Stomach smooth muscle (tissue), 2 donors: ENCODE measurements around the gene SOHLH1.

ENCODE experiments used
- H3K27ac ChIP-seq: one replicate; pipeline ENCODE4 v1.7.0; 2013; ENCODE audit warnings: mild to moderate bottlenecking, low read length, inconsistent platforms
- H3K27me3 ChIP-seq, 2 donors: one replicate each; pipeline ENCODE4 v1.7.0; 2013; ENCODE audit warnings: low read length in 2 of 2; ENCODE audit not compliant: insufficient read depth in 2 of 2, control insufficient read depth in 1 of 2
- H3K36me3 ChIP-seq, 2 donors: one replicate each; pipeline ENCODE4 v1.7.0; 2013; ENCODE audit warnings: low read length in 2 of 2; ENCODE audit not compliant: control insufficient read depth in 2 of 2, insufficient read depth in 2 of 2
- H3K4me1 ChIP-seq: one replicate; pipeline ENCODE4 v1.7.0; 2013; ENCODE audit warnings: low read length; ENCODE audit not compliant: control insufficient read depth, insufficient read depth
- H3K4me3 ChIP-seq, 2 donors: one replicate each; pipeline ENCODE4 v1.7.0; 2013; ENCODE audit warnings: low read length in 2 of 2
- H3K9ac ChIP-seq, 2 donors: one replicate each; pipeline ENCODE4 v1.7.0; 2013; ENCODE audit warnings: low read length in 2 of 2, mild to moderate bottlenecking in 1 of 2
- H3K9me3 ChIP-seq, 2 donors: one replicate each; pipeline ENCODE4 v1.7.0; 2013; ENCODE audit warnings: low read length in 2 of 2; ENCODE audit not compliant: control insufficient read depth in 2 of 2
- donor health status: healthy.
- donor health status: Pancreatic carcinoma.

The SOHLH1 gene

DNA sequence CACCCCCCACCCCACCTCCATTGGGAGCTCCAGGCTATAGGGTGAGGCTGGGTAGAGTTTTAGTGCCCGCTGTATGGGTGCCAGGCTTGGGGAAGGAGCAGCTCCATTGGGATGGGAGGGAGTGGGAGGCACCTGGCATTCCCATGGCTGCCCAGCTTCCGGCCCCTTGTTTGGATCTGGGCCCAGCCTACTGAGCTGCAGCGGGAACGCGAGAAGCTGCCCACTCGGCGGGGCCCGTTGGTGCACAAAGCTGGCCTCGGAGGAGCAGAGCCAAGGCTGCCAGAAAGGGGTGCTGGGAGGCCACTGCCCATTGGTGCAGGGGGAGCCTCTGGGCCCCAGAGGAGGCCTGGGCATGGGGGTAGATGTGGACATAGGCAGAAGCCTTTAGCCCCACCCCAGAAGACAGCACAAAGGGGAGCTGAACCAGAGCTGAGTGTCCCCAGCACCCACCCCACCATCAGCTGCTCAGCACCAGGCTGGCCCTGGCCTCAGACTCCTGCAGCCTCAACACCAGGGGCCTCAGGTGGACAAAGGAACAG is 31.7 kb downstream of the SOHLH1 start:
- H3K9ac ChIP-seq, result no peak overlapping the region
- H3K4me1 ChIP-seq, result no peaks in the 10 kb centered on the region
- no peak overlapping the region for H3K27ac ChIP-seq
- H3K27me3 ChIP-seq, result peaks cover 0 to 3% of the 10 kb centered on the region in 2 donors
- H3K4me3 ChIP-seq, result no peak overlapping the region
- H3K9me3 ChIP-seq, result no peaks in the 10 kb centered on the region
- no peaks in the 10 kb centered on the region for H3K36me3 ChIP-seq

DNA sequence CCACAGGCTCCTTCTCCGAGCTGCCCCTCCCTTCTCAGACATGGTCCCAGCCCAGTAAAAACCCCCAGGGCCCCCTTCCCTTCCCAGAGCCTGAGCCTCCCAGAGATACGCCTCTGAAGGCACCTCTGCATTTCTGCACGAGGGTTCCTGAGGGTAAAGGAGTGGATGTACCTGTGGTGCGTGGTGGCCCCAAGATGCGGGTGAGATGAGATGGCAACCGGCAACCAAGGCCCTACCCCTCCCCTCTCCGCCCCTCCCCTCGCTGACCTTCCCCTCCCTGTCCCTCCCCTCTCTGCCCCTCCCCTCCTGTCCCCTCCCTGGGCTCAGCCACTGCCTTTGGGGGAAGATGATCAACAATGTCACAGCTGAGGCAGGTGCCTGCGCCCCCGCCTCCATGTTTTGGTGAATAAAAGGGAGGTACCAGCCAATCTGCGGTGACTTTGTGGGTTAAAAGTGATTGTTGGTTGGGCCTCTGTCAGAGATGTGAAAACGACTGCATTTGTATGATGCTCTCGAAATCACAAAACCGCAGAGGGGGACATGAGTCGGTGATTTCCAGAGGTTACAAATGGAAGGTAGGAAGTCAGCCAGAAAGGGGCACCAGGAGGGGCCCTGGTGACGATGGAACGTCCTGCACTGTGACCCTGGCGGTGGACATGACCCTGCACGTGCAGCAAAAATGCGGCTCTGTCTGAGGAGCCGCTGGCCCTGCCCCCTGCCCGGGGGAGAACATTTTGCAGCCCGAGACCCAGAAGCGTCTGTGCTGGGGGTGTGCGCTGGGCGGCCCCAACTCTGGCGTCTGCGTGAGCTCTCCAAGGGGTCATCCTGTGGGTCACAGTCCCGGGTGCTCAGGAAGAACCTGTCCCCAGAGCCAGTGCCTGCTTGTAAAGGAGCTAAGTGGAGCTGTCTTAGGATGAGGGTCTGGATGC is 32.5 kb downstream of the SOHLH1 start:
- Histone ChIP-seq H3K4me1 (no peaks in the 10 kb centered on the region), H3K9me3 (no peaks in the 10 kb centered on the region), H3K9ac (no peak overlapping the region), H3K4me3 (no peak overlapping the region), H3K27me3 (peaks cover 0 to 3% of the 10 kb centered on the region in 2 donors), H3K27ac (no peak overlapping the region), H3K36me3 (no peaks in the 10 kb centered on the region)

DNA sequence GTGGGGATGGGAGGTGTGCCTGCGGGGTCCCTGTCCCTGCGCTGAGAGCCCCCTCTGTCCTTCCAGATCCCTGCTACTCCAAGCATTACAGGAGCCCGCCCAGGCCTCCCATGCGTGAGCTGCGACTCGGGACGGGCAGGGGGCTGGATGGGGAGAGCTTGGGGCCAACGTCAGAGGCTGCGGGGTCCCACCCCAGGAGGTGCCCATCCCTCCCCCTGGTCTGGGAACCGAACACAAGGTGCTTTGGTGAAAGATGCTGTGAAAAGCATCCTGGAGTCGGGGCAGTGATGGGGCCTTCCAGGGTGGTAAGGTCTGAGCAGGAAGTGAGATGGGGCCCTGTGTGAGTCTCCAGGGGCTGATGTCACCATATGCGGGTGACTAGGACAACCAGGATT is 33.5 kb downstream of the SOHLH1 start:
- no peak overlapping the region for H3K4me3 ChIP-seq
- no peaks in the 10 kb centered on the region for H3K9me3 ChIP-seq
- no peak overlapping the region for H3K9ac ChIP-seq
- H3K27ac ChIP-seq, result no peak overlapping the region
- H3K36me3 ChIP-seq, result no peaks in the 10 kb centered on the region
- peaks cover 0 to 3% of the 10 kb centered on the region in 2 donors for H3K27me3 ChIP-seq
- no peaks in the 10 kb centered on the region for H3K4me1 ChIP-seq

DNA sequence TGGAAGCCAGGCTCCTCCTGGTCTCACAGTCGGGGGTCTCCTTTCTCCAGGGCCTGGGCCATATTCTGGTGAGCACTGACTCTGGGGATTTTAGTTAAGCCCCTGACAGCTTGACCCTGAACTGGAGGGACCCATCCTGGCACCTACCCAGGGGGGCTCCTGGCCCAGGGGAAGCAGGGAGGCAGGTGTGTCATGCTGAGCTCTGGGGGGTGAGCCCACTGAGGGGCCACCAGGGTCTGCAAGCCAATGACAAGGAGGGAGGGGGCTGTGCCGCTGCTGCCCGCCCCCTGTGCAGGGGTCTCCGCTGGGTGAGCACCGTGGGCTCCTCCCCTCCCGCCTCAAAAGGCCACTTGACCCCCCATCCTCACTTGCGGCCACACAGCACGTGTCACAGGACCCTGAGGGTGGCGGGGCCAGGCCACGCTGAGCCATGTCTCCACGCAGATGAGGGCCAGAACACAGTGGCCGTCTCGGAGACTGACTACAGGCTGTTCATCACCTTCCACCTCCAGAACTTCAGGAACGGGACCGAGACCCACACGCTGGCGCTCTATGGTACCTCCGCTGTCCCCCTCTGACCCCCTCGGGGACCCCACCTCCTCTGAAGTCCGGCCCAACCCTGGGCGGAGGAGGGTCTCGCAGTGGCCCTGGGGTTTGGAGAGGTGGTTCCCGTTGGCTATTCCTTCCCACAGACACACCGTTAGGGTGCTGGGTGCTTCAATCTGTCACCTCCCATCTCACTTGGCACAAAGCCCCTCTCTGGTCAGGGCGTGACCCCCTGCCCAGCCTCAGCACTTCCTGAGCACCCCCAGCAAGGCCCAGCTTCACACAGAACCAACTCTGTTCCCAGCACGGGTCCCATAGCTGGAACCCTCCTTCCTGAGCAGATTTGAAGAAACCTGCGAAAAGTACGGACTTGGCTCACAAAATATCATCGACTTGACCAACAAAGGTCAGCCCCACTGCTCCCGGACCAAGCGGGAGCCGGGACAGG is 34.2 kb downstream of the SOHLH1 start:
- Histone ChIP-seq H3K36me3 (no peaks in the 10 kb centered on the region), H3K27me3 (peaks cover 0 to 3% of the 10 kb centered on the region in 2 donors), H3K4me1 (no peaks in the 10 kb centered on the region), H3K9ac (no peak overlapping the region), H3K27ac (no peak overlapping the region), H3K9me3 (no peaks in the 10 kb centered on the region), H3K4me3 (no peak overlapping the region)

DNA sequence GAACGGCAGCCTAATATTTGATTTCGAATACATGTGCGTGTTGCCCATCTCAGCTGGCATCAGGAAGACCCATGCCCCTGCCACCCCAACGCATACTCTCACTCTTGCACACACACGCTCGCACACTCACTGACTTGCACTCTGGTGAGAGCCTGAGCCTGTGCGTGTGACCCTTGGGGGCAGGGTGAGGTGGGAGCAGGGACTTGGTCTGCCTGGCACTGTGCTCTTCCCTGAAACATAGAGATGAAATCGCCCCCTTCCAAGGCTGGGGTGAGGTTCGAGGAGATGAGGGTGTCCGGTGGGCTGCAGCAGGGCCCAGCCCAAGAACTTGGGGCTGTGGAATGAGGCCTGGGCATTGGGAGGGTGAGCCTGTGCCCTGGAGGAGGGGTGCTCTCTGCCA is 35.0 kb downstream of the SOHLH1 start:
- Histone ChIP-seq H3K27ac (no peak overlapping the region), H3K9ac (no peak overlapping the region), H3K4me3 (no peak overlapping the region), H3K9me3 (no peaks in the 10 kb centered on the region), H3K27me3 (peaks cover 0 to 3% of the 10 kb centered on the region in 2 donors), H3K4me1 (no peaks in the 10 kb centered on the region), H3K36me3 (no peaks in the 10 kb centered on the region)

DNA sequence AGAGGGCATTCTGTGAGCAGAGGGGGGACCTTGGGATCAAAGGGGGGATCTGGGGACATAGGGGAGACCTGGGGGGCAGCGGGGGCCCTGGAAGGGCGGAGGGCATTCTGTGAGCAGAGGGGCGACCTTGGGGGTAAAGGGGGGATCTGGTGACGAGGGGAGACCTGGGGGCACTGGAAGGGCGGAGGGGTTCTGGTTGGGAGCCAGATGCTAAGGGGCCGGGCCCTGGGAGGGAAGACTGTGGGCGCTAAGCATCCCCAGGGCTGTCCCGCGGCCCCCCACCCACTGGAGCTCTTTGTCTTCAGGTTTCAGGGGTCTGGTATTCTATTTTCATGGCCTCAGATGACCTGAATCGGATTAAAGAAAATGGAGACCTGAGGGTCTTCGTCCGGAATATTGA is 35.4 kb downstream of the SOHLH1 start:
- H3K4me1 ChIP-seq, result no peaks in the 10 kb centered on the region
- no peak overlapping the region for H3K27ac ChIP-seq
- H3K36me3 ChIP-seq, result no peaks in the 10 kb centered on the region
- H3K9me3 ChIP-seq, result no peaks in the 10 kb centered on the region
- H3K9ac ChIP-seq, result no peak overlapping the region
- H3K27me3 ChIP-seq, result peaks cover 0 to 3% of the 10 kb centered on the region in 2 donors
- no peak overlapping the region for H3K4me3 ChIP-seq

DNA sequence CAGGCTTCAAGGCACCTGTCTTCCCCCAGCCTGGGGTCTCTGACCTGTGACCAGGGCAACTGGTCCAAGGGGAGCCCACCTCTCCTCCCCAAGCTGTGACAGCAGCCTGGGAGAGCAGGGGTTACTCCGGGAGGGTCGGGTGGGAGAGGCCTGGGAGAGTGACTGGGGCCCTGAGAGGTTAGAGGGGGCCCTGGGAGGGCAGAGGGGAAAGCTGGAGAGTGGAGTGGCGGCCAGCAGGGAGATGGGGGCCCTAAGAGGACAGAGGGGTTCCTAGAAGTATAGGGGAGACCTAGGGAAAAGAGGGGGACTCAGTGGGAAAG is 35.9 kb downstream of the SOHLH1 start:
- Histone ChIP-seq H3K27me3 (peaks cover 0 to 3% of the 10 kb centered on the region in 2 donors), H3K9ac (no peak overlapping the region), H3K4me1 (no peaks in the 10 kb centered on the region), H3K27ac (no peak overlapping the region), H3K36me3 (no peaks in the 10 kb centered on the region), H3K9me3 (no peaks in the 10 kb centered on the region), H3K4me3 (no peak overlapping the region)

DNA sequence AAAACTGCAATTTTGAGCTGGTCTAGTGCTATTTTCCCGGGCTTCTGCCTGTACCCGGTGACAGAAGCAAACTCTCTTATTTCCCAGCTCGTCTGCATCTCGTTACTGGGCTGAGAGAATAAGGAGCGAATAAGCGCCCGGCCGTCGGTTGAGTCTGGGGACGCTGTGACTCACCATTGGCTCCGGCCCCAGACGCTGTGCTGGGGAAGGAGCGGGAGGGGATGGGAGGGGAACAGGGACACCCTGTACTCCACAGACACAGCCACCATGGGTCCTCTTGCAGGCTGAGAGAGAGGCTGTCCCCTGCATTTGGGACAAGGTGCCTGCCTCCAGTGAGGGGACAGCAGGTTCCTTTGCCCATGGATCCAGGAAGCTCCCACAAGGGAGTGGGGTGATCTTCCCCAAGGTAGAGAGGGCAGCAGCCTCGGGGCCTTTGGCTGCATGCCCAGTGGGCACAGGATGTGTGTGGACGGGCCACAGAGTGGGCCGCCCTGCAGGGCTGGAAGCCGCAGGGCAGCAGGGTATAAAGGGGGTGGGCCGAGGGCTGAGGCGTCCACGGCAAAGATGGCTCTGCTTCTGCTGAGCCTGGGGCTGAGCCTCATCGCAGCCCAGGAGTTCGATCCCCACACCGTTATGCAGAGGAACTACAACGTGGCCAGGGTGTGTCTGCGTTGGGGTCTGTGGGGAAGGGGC is 36.4 kb downstream of the SOHLH1 start, which contains the start of gene LCN9:
Gene LCN9 (plus strand): TSS at position 552 of the 693 bp plus-strand sequence. CDS start 13 bp downstream, at position 565.
- H3K9me3 ChIP-seq, result no peaks in the 10 kb centered on the region
- H3K4me3 ChIP-seq, result no peak within 1 kb of the TSS
- no peaks in the 10 kb centered on the region for H3K36me3 ChIP-seq
- H3K9ac ChIP-seq, result no peak within 1 kb of the TSS
- no peaks in the 10 kb centered on the region for H3K4me1 ChIP-seq
- peaks cover 0 to 4% of the 10 kb centered on the region in 2 donors for H3K27me3 ChIP-seq
- no peak within 1 kb of the TSS for H3K27ac ChIP-seq

DNA sequence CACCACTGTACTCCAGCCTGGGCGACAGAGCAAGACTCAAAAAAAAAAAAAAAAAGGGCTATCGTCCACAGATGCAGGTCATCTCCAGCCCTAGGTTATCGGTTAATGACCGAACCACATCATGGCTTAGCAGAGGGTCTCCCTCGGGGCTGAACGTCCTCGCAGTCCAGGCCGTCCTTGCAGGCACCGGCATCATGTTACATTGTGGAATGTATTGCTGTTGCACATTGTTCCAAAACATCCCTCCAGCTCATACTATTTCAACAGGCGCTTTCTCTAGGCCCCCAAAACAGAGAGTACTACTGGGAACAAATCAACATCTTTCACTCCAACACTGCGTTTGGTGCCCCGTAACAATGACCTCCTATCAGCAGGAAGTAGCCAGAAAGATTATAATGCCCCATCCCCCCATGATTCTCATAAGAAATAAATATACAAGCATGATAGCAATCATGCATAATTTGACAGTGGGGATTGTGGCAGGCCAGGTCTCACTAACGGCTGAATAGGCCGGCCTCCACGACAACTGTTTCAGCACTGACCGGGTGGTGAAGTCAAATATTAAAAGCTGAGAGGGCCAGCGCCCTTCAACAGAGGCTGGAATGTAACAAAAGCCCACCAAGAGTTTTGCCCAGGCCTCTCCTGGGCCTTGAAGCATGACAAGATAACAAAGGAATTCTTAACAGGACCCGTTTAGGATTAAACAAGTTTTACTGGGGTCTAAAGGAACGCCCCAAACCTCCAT is 37.3 kb downstream of the SOHLH1 start:
- H3K9ac ChIP-seq, result no peak overlapping the region
- H3K27me3 ChIP-seq, result peaks cover 0 to 5% of the 10 kb centered on the region in 2 donors

More for the DNA sequence above, 37.3 kb downstream of the SOHLH1 start:
- H3K27ac ChIP-seq, result no peak overlapping the region
- no peaks in the 10 kb centered on the region for H3K4me1 ChIP-seq
- no peaks in the 10 kb centered on the region for H3K36me3 ChIP-seq
- H3K9me3 ChIP-seq, result no peaks in the 10 kb centered on the region
- H3K4me3 ChIP-seq, result no peak overlapping the region
